Measurements from ENCODE around the gene PPEF1. TPM values are rescaled to one million over a fixed set of nuclear protein-coding genes. Genes with fewer than 3 reads are reported as not detected.
"Not testable (repeated sequence)": the region's sequence is repeated elsewhere in the genome, so short reads cannot be mapped to it uniquely, and the experiment has no call there.

Gene PPEF1
- total RNA-seq, 6 donors from 2014 or later = 0.20 to 6.7 (median 0.36) TPM; not detected in 2

GRCh38 chrX:18761750-18762149, 54.3 kb downstream of the PPEF1 start:
- ATAC-seq (ENCODE audit: low FRiP score in 2 of 2) = no peak
- DNase-seq = no peak
- H3K4me1 ChIP-seq = no peaks in the 10 kb centered on the region
- no peak overlapping the region for H3K27ac ChIP-seq
- H3K4me3 ChIP-seq = no peak overlapping the region
- no peaks in the 10 kb centered on the region for H3K27me3 ChIP-seq
- no peak for TF ChIP-seq POLR2AphosphoS5 (IDR thresholded peaks at IDR 0.05)
- no peak for TF ChIP-seq EP300 (IDR thresholded peaks at IDR 0.05)
- TF ChIP-seq CTCF (IDR thresholded peaks at IDR 0.05) = no peak
- TF ChIP-seq POLR2A (IDR thresholded peaks at IDR 0.05) = no peak
- WGBS, 2 donors = 82 to 100% methylated on average over 3 of the region's 3 CpGs
- no peaks in the 10 kb centered on the region for H3K36me3 ChIP-seq
- H3K9me3 ChIP-seq = no peaks in the 10 kb centered on the region

- not testable (repeated sequence) for H3K27me3 ChIP-seq, H3K36me3 ChIP-seq
- 70 to 81% methylated on average over 3 of the region's 3 CpGs for WGBS, 2 donors
Observed at GRCh38 chrX:18763106-18763505, 55.7 kb downstream of the PPEF1 start.

GRCh38 chrX:18769364-18769763, 61.9 kb downstream of the PPEF1 start:
- DNase-seq = no peak
- no peaks in the 10 kb centered on the region for H3K36me3 ChIP-seq
- no peaks in the 10 kb centered on the region for H3K27me3 ChIP-seq
- no peak overlapping the region for H3K27ac ChIP-seq
- H3K9me3 ChIP-seq = no peaks in the 10 kb centered on the region
- ATAC-seq (ENCODE audit: low FRiP score in 2 of 2) = no peak
- H3K4me1 ChIP-seq = no peaks in the 10 kb centered on the region
- H3K4me3 ChIP-seq = no peak overlapping the region
- WGBS, 2 donors = 20 to 40% methylated on average over 1 of the region's 1 CpG
- TF ChIP-seq POLR2A (IDR thresholded peaks at IDR 0.05) (no peak), POLR2AphosphoS5 (IDR thresholded peaks at IDR 0.05) (no peak), EP300 (IDR thresholded peaks at IDR 0.05) (no peak), CTCF (IDR thresholded peaks at IDR 0.05) (no peak)

More at GRCh38 chrX:18763106-18763505, 55.7 kb downstream of the PPEF1 start:
- not testable (repeated sequence) for ATAC-seq (ENCODE audit: low FRiP score in 2 of 2); H3K27ac ChIP-seq; H3K9me3 ChIP-seq; DNase-seq; H3K4me1 ChIP-seq; H3K4me3 ChIP-seq

GRCh38 chrX:18769812-18770573, 62.5 kb downstream of the PPEF1 start:
- Histone ChIP-seq H3K4me3 (no peak overlapping the region), H3K27ac (no peak overlapping the region), H3K36me3 (no peaks in the 10 kb centered on the region), H3K9me3 (no peaks in the 10 kb centered on the region), H3K27me3 (no peaks in the 10 kb centered on the region), H3K4me1 (no peaks in the 10 kb centered on the region)
- DNase-seq (no peak), ATAC-seq (ENCODE audit: low FRiP score in 2 of 2) (no peak)
- 44 to 59% methylated on average over 7 of the region's 7 CpGs for WGBS, 2 donors
- TF ChIP-seq EP300 (IDR thresholded peaks at IDR 0.05) (no peak), POLR2AphosphoS5 (IDR thresholded peaks at IDR 0.05) (no peak), POLR2A (IDR thresholded peaks at IDR 0.05) (no peak), CTCF (IDR thresholded peaks at IDR 0.05) (peak in 2 of 6 experiments; percentile 6 to 14)

GRCh38 chrX:18789916-18790315, 82.5 kb downstream of the PPEF1 start:
- ATAC-seq (ENCODE audit: low FRiP score in 2 of 2) (no peak), DNase-seq (no peak)
- Histone ChIP-seq H3K36me3 (no peaks in the 10 kb centered on the region), H3K4me3 (no peak overlapping the region), H3K4me1 (no peaks in the 10 kb centered on the region), H3K9me3 (no peaks in the 10 kb centered on the region), H3K27me3 (no peaks in the 10 kb centered on the region), H3K27ac (no peak overlapping the region)
- WGBS, 2 donors = 45 to 76% methylated on average over 1 of the region's 1 CpG
- TF ChIP-seq EP300 (IDR thresholded peaks at IDR 0.05) (no peak), CTCF (IDR thresholded peaks at IDR 0.05) (no peak), POLR2AphosphoS5 (IDR thresholded peaks at IDR 0.05) (no peak), POLR2A (IDR thresholded peaks at IDR 0.05) (no peak)
